Natural killer cell (primary cell): Measurements from ENCODE around the gene OR52K1. TPM values are rescaled to one million over a fixed set of nuclear protein-coding genes. Genes with fewer than 3 reads are reported as not detected.

Experiments
- ATAC-seq, 3 donors: fragments of 150-1000 bp in 2 of 3; fragments of 200-7000 bp in 1 of 3; cut with Tn5 transposase; 1 replicate in 1 of 3; 2 replicates in 2 of 3; pipeline ENCODE4 v1.10.0; 2021; ENCODE audit warnings: mild to moderate bottlenecking in 2 of 3, moderate library complexity in 2 of 3
- DNase-seq, 2 donors: peaks; one replicate each; pipeline versions ENCODE4 v3.0.0 to v3.0.0-alpha.2; 2013 to 2021; ENCODE audit warnings: mixed read lengths in 1 of 2
- H3K27ac ChIP-seq: one replicate; pipeline ENCODE4 v1.5.1; 2013; ENCODE audit warnings: mild to moderate bottlenecking, low read length
- H3K27me3 ChIP-seq: one replicate; pipeline ENCODE4 v1.6.1; 2013; ENCODE audit warnings: low read length; ENCODE audit not compliant: control insufficient read depth, insufficient read depth
- H3K36me3 ChIP-seq: one replicate; pipeline ENCODE4 v1.6.1; 2013; ENCODE audit warnings: low read length; ENCODE audit not compliant: control insufficient read depth, insufficient read depth
- H3K4me1 ChIP-seq: one replicate; pipeline ENCODE4 v1.6.1; 2013; ENCODE audit warnings: low read length; ENCODE audit not compliant: control insufficient read depth, insufficient read depth
- H3K4me3 ChIP-seq: one replicate; pipeline ENCODE4 v1.5.1; 2013; ENCODE audit warnings: low read length
- H3K9me3 ChIP-seq: one replicate; pipeline ENCODE4 v1.6.1; 2013; ENCODE audit warnings: low read length; ENCODE audit not compliant: control insufficient read depth, insufficient read depth
- H3K27ac Mint-ChIP-seq, 2 donors: one replicate each; pipeline ENCODE4 v1.8.0; 2022; ENCODE audit warnings: mild to moderate bottlenecking in 2 of 2, mixed read lengths in 2 of 2, moderate library complexity in 1 of 2
- H3K27me3 Mint-ChIP-seq, 2 donors: one replicate each; pipeline ENCODE4 v1.8.0; 2022; ENCODE audit warnings: low read depth in 2 of 2, mixed read lengths in 2 of 2
- H3K36me3 Mint-ChIP-seq: one replicate; pipeline ENCODE4 v1.8.0; 2022; ENCODE audit warnings: mixed read lengths
- H3K4me1 Mint-ChIP-seq, 2 donors: one replicate each; pipeline ENCODE4 v1.8.0; 2022; ENCODE audit warnings: mixed read lengths in 2 of 2
- H3K4me3 Mint-ChIP-seq: one replicate; pipeline ENCODE4 v1.8.0; 2022; ENCODE audit warnings: mild to moderate bottlenecking, moderate library complexity, mixed read lengths
- H3K9me3 Mint-ChIP-seq, 2 donors: one replicate each; pipeline ENCODE4 v1.8.0; 2022; ENCODE audit warnings: mixed read lengths in 2 of 2
- CTCF ChIP-seq: fragments of 200-600 bp; IDR thresholded peaks from one replicate; pipeline ENCODE4 v1.8.0; 2022; ENCODE audit warnings: antibody characterized with exemption
- WGBS: methylation state at CpG from one replicate; pipeline ENCODE4 v1.1.7; 2013; ENCODE audit warnings: missing lambda C conversion rate; ENCODE audit not compliant: insufficient coverage; 5-methylcytosine and 5-hydroxymethylcytosine counted together
- intact Hi-C: fragments of 100-400 bp; cut with micrococcal nuclease; formaldehyde crosslinking; loops from one replicate; pipeline ENCODE4 v1.14.2; 2022
- total RNA-seq, 4 donors: library from RNA; stranded (reverse); fragments of 120-200 nt in 1 of 4; gene quantifications; one replicate each; pipeline versions ENCODE4 v1.2.3 to v1.2.4, GENCODE V29; 2013 to 2022

The OR52K1 gene
- total RNA-seq, 3 donors from 2014 or later (not counting 1 experiment from before 2014, with no cell fraction given), result not detected

GRCh38 chr11:4466871-4467442 is 15.5 kb upstream of the OR52K1 start:
- TF ChIP-seq CTCF, result no peak
- no peaks in the 10 kb centered on the region for H3K36me3 Mint-ChIP-seq
- no peaks in the 10 kb centered on the region for H3K36me3 ChIP-seq
- H3K27ac Mint-ChIP-seq, result no peak overlapping the region
- DNase-seq (no peak), ATAC-seq (no peak)
- H3K9me3 Mint-ChIP-seq, result peaks cover 0 to 4% of the 10 kb centered on the region in 2 donors
- H3K9me3 ChIP-seq, result peaks cover 5% of the 10 kb centered on the region
- no peaks in the 10 kb centered on the region for H3K4me1 Mint-ChIP-seq
- H3K27me3 ChIP-seq, result peaks cover 2% of the 10 kb centered on the region
- H3K27ac ChIP-seq, result no peak overlapping the region
- H3K27me3 Mint-ChIP-seq, result peaks cover 30 to 45% of the 10 kb centered on the region in 2 donors
- no peaks in the 10 kb centered on the region for H3K4me1 ChIP-seq
- intact Hi-C loops, result no loop called here
- no peak overlapping the region for H3K4me3 ChIP-seq
- no peak overlapping the region for H3K4me3 Mint-ChIP-seq

DNA sequence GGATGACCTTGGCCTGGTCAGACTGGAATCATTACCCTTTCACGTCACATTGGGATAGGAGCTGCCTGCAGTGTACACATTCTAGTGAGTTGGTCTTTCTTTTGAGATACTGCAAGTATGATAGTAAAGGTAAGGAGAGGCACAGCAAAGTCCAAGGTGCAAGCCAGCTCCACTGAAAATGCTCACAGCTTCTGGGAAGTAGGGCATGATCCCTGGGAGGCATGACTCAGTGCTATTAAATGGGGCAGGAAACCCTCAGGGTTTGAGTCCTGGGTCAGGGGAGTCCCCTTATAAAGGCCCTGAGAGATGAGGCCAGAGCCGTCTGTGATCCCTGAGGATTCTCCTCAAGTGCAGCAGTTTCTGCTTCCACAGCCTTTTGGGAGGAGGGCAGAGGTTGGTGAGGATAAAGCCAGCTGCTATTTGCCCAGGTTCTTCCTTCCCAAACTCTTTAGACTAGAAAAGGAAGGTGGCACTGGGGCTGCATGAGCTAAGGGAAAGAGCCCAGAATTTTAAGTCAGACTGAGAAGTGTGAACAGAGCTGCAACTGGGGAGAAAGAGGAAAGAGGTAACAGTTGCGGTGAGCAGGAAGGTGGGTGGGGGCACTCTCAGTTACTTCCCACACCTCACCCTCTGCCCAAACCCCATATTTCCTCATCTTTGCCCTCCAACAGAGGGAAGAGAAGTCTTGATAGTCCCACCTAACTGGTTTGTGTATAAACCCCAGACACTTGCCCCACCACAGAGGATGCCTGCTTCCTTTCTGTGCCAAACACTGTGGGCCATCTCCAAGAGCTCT is 14.4 kb upstream of the OR52K1 start:
- Mint-ChIP-seq H3K4me1 (no peaks in the 10 kb centered on the region), H3K4me3 (no peak overlapping the region), H3K27ac (no peak overlapping the region), H3K9me3 (peaks cover 0 to 4% of the 10 kb centered on the region in 2 donors), H3K27me3 (peaks cover 27 to 42% of the 10 kb centered on the region in 2 donors), H3K36me3 (no peaks in the 10 kb centered on the region)
- Histone ChIP-seq H3K4me1 (no peaks in the 10 kb centered on the region), H3K4me3 (no peak overlapping the region), H3K27me3 (peaks cover 2% of the 10 kb centered on the region), H3K36me3 (no peaks in the 10 kb centered on the region), H3K9me3 (peaks cover 5% of the 10 kb centered on the region), H3K27ac (no peak overlapping the region)
- 82% methylated on average over 2 of the region's 3 CpGs for WGBS
- ATAC-seq (no peak), DNase-seq (no peak)
- intact Hi-C loops, result no loop called here
- TF ChIP-seq CTCF, result no peak

DNA sequence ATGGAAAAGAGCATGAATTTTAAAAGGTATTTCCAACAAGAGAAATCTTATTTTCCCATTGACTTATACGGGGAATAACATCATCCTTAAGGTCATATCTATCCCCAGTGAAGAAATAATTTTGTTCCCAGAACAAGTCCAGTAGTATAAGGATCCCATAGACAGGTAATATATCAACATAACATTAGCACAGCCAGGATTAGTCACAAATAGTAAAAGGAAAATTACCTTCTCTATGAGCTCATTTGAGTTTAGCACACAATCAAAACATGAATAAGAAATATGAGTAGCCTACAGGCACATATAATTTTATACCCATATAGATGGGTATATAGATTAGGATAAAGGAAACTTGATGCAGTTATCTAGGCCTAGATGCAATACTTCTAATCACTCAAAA is 2.8 kb upstream of the OR52K1 start:
- Mint-ChIP-seq H3K27me3 (peaks cover 11 to 25% of the 10 kb centered on the region in 2 donors), H3K36me3 (no peaks in the 10 kb centered on the region), H3K4me3 (no peak overlapping the region), H3K9me3 (no peaks in the 10 kb centered on the region), H3K4me1 (no peaks in the 10 kb centered on the region), H3K27ac (no peak overlapping the region)
- DNase-seq (no peak), ATAC-seq (no peak)
- WGBS, result 60% methylated on average over 1 of the region's 1 CpG
- Histone ChIP-seq H3K36me3 (no peaks in the 10 kb centered on the region), H3K27ac (no peak overlapping the region), H3K27me3 (peaks cover 2% of the 10 kb centered on the region), H3K4me1 (no peaks in the 10 kb centered on the region), H3K4me3 (no peak overlapping the region), H3K9me3 (no peaks in the 10 kb centered on the region)
- no peak for TF ChIP-seq CTCF
- intact Hi-C loops, result no loop called here
